T follicular helper cell (primary cell): ENCODE measurements around the gene PRKCE.

Experiments used
- DNase-seq: peaks from one replicate; pipeline ENCODE4 v3.0.0-alpha.2; 2020; ENCODE audit warnings: low read depth

The PRKCE gene

DNA sequence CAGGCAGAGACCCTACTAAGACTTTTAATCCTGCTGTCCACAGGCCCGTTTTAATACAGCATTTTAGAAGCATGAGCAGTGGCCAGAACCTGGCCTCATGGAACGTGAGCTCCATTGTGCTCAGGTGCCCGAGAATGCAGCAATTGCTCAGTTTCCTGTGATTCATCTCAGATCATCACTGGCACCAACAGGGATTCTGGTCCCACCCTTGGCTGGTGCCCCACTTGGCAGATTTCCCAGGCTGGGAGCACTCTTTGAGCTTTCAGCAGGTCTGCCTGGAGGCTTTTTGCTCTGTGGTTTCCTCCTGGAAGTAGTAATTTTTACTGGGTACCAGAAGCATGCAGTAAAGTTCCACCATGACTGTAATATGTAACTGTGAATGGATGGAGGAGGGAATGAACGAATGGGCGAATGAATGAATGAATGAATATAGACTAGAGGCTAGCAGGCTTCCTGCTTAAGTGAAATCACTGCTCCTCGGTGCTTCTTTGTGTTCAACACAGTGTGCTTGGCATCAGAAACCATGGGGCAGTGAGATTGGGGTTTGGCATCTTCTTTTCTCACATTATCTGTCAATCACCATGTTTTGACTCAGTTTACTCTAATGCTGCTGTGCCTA lies 312.9 kb downstream of the PRKCE start:
- DNase-seq, result no peak

DNA sequence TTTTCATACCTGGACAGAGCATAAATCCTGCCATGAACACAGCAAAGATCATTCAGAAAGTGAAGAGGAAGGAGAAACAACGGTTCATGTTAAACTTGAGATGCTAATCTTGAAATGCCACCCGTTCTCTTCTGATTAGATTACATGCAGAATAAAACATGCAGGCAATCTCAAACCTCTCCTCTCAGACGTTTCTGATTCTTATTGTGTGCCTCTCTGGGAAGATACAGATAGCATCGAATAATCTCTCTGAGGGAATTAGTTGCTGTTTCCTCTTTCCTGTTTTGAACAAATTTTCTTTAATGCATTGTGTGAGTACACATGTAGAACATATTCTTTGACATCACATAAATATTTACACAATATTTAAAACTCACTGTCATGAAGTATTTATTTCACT lies 313.4 kb downstream of the PRKCE start:
- DNase-seq, result no peak

DNA sequence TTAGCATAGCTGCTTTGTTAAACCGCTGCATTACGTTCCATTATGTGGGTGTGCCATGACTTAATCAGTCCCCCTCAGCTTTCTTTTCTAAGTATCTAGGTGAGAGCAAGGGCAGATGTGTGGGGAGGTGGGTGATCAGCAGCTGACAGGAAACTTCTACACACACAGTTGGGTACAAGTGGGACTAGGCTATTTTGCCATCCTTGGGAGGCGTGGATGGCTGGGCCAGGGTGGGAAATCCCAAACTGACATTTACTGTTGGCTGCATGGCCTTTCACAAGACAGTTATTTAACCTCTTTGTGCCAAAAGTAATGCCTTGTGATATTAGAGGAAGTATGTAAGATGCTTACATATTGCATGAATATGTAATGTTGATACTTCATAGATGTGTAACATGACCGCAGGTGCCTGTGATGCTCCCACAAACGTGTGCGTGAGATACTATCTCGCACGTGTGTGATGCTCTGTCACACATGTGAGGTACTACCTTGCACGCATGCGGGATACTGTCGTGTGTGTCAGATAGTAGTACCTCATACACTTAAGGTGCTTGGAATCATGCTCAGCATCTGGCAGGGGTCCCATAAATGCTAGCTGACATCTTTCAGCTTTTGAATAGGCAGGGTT lies 314.5 kb downstream of the PRKCE start:
- no peak for DNase-seq

DNA sequence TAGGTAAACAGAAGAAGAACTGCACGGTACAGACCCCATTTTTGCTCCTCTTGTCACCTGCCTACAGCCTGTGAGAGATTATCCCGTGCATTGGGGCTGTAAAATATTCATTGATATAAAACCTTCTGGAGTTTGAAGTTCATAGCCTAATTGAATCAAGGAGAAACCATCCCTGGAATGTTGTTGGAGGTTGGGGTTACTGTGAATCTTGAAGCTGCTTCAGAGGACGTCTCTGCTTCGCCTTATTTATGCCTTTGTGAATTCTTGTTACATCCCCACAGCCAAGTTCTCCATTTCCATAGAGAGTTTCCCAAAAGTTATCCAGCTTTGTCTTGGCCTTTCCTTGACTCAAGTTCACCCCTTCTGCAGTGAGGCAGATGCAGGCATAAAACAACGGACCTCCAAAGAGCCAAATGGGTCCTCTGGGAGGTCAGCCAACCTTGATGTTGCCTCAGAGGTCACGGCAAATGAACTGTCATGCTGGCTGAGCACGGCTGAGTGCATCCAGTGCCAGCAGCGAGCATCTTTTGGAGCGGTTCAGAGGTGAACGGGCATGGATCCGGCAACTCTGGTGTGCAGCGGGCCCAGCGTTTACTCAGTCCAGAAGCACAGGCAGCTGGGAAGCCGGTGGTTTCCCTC lies 317.6 kb downstream of the PRKCE start:
- DNase-seq, result no peak

DNA sequence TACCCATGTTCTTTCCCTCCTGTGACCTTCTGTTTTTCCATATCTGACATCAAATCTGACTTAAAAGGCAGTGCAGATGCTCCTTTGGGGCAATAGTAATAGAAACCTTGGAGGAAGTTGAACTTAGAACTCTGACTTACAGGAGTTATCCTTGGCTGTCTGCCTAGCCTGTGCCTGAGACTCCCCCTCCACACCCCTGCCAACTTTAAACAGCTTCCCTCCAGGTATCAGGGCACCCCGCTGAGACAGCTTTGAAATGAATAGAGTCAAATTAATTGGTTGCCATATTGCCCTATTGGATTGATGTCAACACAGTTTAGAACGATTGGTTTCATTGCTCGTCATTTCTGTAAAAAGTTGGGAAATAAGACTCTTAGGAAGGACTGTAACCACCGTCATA lies 322.0 kb downstream of the PRKCE start:
- no peak for DNase-seq

DNA sequence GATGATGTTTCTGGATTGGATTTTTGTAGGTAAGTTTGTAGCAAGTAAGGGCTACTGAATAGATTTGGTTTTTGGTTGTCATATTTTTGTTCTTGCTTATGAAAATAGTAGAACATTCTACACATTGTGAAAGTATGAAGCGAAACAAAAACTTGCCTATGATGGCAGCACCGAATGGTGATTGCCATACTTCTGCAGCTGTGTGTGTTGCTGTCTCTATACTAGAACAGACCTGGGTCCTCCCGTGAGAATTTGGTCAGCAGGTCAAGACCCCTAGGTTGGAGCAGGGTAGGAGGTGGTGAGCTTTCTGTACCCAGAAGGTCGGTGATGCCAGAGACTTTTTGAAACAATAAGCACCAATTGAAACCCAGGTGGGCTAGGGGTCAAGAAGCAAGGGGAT lies 322.6 kb downstream of the PRKCE start:
- no peak for DNase-seq

DNA sequence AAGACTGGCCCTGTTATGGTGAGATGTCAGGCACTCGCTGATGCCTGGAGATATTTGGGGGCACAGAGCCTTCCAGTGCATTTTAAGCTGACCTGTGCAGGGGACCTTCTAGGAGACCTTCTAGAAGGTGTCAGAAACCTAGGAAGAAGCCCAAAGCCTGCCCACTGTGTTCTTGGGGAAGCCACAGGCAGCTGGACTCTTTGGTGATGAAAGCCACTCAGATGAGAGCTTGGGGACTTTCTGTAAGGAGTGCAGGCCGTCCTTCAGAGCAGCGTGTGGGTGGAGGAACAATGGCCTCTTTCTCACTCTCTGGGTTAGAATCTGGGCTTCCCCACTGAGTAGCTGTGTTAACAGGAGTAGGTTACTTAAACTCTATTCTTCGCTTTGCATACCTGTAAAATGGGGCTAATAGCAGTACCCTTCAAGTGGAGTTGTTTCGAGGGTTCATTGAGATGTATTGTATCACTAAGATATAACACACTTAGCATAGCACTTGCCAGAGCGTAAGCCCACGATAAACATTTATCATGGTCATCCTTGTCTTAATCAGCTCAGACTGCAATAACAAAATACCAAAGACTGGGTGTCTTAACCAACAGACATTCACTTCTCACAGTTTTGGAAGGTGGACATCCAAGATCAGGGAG lies 323.4 kb downstream of the PRKCE start:
- no peak for DNase-seq

DNA sequence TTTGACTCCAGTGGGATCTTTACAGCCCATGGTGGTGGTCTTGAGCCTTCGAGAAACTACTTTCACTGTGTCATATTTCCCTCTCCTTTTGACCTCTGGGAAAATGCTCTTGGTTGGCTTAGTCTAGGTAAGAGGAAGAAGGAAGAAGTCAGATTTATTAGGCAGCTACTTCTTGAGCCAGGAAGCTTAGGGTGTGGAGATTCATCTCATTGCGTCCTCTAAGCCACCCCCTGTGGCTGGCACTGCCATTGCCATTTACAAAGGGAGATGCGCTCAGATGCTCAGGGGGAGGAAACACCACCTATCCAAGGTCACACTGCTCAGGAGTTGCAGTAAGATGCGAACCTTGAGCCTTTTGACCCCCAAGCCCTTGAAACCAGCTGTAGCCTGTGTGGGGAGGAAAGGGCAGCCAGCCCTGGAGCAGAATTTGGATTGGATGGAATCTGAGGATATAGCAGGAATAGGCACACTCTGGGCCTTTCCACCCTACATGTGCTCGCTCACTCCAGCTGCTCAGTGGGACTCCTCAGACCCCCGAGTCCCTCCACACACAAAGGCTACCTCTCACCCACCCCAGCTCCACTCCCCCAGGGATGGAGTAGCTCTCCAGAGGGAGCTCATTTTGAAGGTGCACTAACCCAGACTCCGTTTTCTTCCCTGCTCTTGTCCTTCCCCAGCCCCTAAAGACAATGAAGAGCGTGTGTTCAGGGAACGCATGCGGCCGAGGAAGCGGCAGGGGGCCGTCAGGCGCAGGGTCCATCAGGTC lies 324.5 kb downstream of the PRKCE start:
- no peak for DNase-seq

DNA sequence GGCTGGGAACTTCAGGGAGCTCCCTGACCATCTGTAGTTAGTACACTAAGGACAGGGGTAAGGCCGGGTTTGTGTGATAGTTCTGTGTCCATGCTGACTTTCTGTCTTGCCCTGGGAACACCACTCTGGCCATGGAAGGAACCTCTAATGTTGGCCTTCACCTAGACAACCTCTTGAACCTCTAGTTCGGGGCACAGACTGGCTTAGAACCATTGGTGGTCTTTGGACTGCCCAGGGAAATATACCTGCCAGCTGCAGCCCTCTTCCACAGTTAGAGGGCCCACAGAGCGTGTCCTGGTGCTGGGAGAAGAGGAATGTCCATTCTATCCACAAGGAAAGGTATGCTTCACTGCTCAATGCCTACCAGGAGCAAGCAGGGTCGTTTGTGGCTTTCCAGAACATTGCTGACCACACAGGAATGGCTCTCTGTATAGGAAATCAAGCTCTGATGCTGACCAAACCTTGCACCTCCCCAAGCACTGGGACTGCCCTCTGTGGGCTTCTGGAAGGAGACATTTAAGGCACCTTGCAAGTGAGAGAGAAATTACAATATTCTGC lies 326.9 kb downstream of the PRKCE start:
- DNase-seq, result no peak

DNA sequence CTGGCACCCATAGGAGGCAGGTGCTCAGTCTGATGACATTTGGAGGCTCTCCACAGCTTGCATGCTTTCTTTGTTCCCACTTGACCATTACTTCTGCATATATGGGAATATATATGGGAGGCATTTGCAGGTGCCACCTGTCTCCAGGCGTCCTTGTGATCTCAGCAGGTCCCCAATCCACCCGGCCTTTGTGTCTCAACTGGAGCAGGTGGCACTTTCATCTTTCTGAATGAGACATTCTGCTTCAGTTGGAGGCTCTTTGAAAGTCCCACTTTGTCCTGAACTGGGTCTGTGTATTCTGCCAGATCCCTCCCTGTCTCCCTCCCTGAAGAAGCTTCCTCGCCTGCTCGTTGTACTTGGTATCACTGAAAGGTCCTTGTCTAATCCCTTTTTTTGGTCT lies 327.6 kb downstream of the PRKCE start:
- no peak for DNase-seq

DNA sequence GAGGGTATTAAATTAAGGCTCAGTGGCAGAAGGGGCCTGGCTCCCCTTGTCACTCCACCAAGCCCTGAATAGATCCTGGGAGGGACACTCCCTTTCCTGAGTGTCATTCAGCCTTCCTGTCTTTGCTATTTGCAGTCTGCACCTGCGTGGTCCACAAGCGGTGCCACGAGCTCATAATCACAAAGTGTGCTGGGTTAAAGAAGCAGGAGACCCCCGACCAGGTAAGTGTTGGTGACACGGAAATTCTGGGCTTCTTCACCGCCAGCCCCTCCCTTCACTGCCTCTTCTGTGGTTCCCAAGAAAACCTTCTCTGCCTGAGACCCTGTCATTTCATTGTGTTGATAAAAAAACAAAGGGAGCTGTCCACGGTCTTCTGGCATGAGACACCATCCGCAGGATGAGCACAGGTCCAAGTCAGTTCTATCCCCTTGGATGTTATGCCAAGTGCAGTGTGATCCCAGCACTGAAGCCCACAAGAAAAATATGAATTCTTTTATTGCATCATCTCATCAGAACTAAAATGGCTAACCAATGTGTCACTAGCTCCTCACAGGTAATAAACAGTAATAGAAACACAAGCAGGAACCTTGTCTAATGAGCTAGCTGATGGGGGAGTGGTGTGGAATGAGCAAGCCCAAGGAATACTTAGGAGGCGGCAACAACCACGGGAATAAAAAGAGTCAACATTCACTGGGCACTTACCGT lies 328.8 kb downstream of the PRKCE start:
- DNase-seq, result no peak

DNA sequence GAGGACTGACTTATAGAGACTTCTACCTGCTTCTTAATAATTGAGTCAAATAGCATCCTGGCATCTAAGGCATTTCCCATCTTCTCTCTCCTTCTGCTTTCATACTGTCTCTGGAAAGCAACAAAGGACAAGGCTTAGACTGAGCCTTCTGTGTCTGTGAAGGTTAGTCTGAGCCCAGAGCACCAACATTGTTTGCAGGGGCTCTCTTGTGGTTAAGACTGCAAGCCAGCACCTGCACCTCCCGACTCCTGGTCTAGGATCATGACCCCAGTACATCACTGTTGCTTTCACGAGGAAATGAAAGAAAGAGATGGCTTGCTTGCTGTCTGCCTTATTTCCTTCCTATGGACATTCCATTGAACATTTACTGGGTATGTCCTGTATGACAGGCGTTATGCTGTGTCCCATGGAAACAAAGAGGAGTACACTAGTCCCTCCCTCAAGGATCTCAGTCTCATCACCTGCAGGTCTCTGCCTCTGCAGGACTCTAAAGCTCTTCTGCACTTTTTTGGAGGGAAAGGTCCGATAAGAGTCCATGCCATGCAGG lies 330.0 kb downstream of the PRKCE start:
- DNase-seq, result no peak

DNA sequence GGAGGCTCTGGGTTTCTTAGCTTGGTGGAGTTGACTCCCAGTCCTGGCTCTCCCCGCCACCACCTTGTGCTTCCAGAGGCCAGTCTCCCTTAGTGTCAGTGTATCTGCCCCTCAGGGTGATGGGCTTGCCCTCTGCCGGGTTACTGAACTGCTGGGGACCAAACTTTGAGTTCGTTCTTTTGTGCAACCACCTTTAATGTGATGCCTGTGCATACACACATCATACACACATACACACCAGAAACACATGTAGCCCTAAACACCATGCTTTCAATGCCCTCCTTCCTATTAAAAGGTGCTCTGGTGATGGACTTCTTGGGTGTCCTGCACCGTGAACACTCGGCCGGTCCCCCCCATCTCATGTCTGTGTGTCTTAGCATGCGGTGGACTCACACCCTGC lies 330.6 kb downstream of the PRKCE start:
- no peak for DNase-seq

DNA sequence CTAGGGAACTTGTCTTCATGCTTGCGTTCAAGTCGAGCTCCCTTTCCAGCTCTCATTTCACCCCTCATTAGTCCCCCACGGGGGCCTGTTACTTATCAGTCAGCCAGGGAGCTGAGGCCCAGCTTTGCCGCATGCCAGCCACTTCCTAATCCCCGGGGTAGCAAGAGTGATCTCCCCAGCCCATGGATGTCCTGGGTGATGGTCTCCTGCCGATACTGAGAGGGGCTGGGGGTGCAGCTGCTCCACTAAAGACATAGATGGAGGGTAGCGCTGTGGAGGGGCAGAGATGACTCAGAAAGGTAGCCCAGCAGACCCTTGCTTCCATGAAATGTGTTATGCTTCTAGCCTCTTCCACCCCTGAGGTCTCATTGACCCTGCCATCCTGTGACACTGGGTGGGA lies 331.7 kb downstream of the PRKCE start:
- DNase-seq, result no peak

DNA sequence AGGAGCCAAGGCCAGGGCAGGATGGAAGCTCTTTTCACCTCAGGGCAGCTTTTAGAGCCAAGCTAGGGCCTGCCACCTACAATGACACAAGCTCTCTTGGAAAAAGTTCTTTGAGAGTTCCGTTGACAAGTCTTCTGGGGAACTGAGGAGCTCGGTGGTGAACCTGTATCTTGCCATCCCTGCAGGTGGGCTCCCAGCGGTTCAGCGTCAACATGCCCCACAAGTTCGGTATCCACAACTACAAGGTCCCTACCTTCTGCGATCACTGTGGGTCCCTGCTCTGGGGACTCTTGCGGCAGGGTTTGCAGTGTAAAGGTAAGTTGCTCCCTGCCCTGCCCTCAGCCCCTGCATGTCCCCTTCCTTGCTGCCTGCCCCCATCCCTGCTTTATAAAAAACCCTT lies 332.9 kb downstream of the PRKCE start:
- no peak for DNase-seq

DNA sequence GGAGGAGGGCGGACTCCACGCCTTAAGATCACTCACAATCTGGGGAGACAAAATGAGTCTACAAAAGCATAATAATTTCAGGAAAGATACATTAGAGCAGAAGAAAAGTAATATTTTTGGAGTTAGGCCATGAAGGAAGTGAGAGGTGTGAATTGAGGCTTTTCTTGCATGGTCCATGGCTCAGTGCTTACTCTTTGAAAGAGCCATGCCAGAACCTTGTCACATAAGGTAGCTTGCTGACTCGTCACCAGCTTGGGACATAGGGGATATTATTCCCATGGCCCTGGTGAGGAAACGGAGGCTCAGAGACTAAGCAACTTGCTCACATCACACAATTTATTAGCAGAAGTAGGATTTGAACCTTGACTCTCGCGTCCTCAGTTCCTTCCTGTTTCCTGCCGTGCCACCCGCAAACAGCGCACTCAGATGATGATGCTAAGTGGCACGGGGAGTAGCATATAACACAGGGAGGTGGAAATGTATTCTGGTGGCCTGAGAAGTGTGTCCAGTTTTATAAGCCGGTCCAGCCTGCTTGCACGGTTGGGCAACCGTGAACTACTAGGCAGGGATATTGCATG lies 333.5 kb downstream of the PRKCE start:
- no peak for DNase-seq

DNA sequence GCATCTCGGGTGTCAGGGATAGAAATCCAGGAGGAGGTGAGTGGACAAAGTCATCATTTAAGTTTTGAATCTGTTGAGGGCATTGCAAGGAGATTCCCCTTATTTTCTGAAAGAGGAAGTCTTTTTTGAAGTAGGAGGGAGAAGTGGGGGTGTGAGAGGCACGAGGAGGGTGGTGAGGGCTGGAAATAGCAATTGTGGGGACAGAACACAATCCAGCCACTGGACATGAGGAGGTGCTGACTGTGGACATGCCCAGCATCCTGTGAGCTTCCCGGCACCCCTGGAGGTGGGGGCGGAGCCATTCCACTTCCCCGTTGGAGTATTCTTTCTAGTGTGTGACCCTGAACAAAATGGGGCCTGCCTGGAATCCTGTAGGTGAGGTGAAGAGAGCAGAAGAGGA lies 335.0 kb downstream of the PRKCE start:
- DNase-seq, result no peak

DNA sequence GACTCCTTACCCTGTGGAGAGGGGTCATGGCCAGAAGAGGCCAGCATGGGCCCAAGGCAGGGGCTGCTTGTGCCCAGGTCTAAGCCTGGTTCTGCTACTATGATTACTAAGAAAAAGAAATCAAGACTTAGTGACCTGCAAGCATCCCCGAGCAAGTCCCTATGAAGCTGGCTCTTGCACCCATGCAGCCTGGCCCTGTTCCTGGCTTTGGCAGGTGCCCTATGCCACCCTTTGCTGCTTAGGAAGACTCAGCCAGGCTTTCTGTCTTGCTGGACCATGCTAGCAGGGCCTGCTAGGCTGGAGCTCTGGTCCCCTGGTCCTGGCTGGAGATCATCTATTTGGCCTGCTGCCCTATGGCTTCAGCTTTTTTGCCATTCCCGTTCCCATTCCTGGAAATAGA lies 336.4 kb downstream of the PRKCE start:
- DNase-seq, result no peak

DNA sequence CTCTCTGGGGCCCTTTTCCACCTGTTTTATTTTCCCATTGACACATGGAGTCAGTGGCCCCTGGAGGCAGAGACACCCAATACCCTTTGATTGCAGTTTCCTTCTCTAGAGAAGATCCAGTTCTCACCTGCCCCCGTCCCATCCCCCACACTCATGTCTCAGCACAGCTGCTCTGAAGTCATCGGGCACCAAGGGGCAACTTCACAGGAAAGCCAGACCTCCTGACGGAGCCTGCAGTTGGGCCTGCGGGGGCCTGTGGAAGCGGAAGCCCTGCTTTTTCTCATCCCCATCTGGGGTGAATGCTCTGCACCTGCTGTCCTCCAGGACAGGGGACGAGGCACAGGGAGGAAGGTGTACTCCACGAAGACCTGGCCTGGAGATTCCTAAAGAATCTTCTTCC lies 337.4 kb downstream of the PRKCE start:
- DNase-seq, result no peak

DNA sequence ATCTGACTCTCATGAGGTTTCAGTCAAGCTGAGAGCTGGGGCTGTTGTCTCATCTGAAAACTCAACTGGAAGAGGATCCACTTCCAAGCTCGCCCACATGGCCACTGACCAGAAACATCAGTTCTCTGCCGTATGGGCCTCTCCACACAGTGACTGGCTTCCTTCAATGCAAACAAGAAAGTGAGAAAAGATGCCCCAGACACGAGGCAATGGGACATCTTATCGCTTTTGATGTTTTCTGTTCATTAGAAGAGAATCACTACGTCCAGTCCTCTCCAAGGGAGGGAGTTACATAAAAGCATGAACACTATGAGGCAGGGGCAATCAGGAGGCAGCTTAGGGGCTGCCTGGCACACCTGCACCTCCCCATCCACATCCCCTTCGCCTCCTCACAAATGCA lies 338.7 kb downstream of the PRKCE start:
- DNase-seq, result no peak
